Measurements from ENCODE around the gene ARFIP1. TPM values are rescaled to one million over a fixed set of nuclear protein-coding genes. Genes with fewer than 3 reads are reported as not detected.

ARFIP1 gene
- total RNA-seq, 1 experiment from 2014 or later, result 32.7 TPM

GRCh38 chr4:152784490-152785350 lies 5.0 kb downstream of the ARFIP1 start:
- H3K27me3 ChIP-seq (ENCODE audit: insufficient read depth, low read length), result no peaks in the 10 kb centered on the region
- H3K4me3 ChIP-seq (replicated peaks in 1 of 2; ENCODE audit: low read depth in 1 of 2, low read length in 2 of 2), result no peak overlapping the region
- H3K27ac ChIP-seq (ENCODE audit: low read depth, low read length), result no peak overlapping the region
- peaks cover 0 to 8% of the 10 kb centered on the region in 2 experiments; a peak in 2 of 4 replicates for H3K4me1 ChIP-seq (ENCODE audit: control insufficient read depth in 1 of 2, insufficient read depth in 2 of 2, low read length in 2 of 2)
- H3K9me2 ChIP-seq (ENCODE audit: insufficient read depth), result no peaks in the 10 kb centered on the region
- CTCF ChIA-PET, result interaction anchor here (0.6 to 1.2 kb wide), 2 partner anchors 298 to 344 kb away, joined by 3 read pairs; no protein-coding TSS in a partner anchor
- H3K9ac ChIP-seq (ENCODE audit: low read length), result no peak overlapping the region
- H4K20me1 ChIP-seq (ENCODE audit: insufficient read depth), result no peaks in the 10 kb centered on the region; the same call in 1 of the 2 replicates
- no peak overlapping the region for H3K4me2 ChIP-seq (ENCODE audit: low read length)
- H3K9me3 ChIP-seq (ENCODE audit: control insufficient read depth in 1 of 2, insufficient read depth in 1 of 2, low read depth in 1 of 2, low read length in 2 of 2), result no peaks in the 10 kb centered on the region
- no peak overlapping the region for H2AFZ ChIP-seq (ENCODE audit: low read depth, low read length, poor library complexity, severe bottlenecking)
- RAD21 ChIA-PET (ENCODE audit: low non-redundant PET in 1 of 2, low total read pairs in 2 of 2, uncharacterized antibody in 2 of 2, unreplicated experiment in 2 of 2), result no interaction called here
- POLR2A ChIA-PET, result no interaction called here
- ATAC-seq (peak; percentile 44), DNase-seq (ENCODE audit: low read depth, low spot score) (peak; percentile 45)
- H3K36me3 ChIP-seq (ENCODE audit: control insufficient read depth in 1 of 2, insufficient read depth in 2 of 2, low read length in 2 of 2), result no peaks in the 10 kb centered on the region
- BruUV-seq (replicated peaks), result no TSS peak
- peaks cover 94% of the 10 kb centered on the region for H3K79me2 ChIP-seq (ENCODE audit: insufficient read depth, low read length)
- no peak for TF ChIP-seq POLR2AphosphoS5 (IDR thresholded peaks at IDR 0.05; ENCODE audit: low read depth, low read length)
- TF ChIP-seq ZNF274 (IDR thresholded peaks at IDR 0.05; ENCODE audit: low read depth, low read length), result no peak
- TF ChIP-seq RAD21 (IDR thresholded peaks at IDR 0.05; ENCODE audit: low read depth), result peak; percentile 29; the same call in 1 of the 2 replicates
- intact Hi-C loops (cut with micrococcal nuclease), result no loop called here

- H4K20me1 ChIP-seq (ENCODE audit: insufficient read depth), result peaks cover 6% of the 10 kb centered on the region; the same call in 1 of the 2 replicates
- H3K27ac ChIP-seq (ENCODE audit: low read depth, low read length), result no peak overlapping the region
- H3K9ac ChIP-seq (ENCODE audit: low read length), result no peak overlapping the region
- H3K4me3 ChIP-seq (replicated peaks in 1 of 2; ENCODE audit: low read depth in 1 of 2, low read length in 2 of 2), result no peak overlapping the region
- DNase-seq (ENCODE audit: low read depth, low spot score), result no peak
- H3K36me3 ChIP-seq (ENCODE audit: control insufficient read depth in 1 of 2, insufficient read depth in 2 of 2, low read length in 2 of 2), result no peaks in the 10 kb centered on the region
- no TSS peak for BruUV-seq (replicated peaks)
- ATAC-seq, result no peak
- intact Hi-C loops (cut with micrococcal nuclease), result no loop called here
- TF ChIP-seq POLR2A (IDR thresholded peaks at IDR 0.05; ENCODE audit: borderline replicate concordance, extremely low read depth, insufficient read depth, insufficient read length) (no peak), TCF7L2 (IDR thresholded peaks at IDR 0.05; ENCODE audit: borderline replicate concordance, extremely low read depth, insufficient read depth, insufficient read length) (no peak), POLR2AphosphoS5 (IDR thresholded peaks at IDR 0.05; ENCODE audit: low read depth, low read length) (no peak), JUND (IDR thresholded peaks at IDR 0.05) (no peak), REST (IDR thresholded peaks at IDR 0.05; ENCODE audit: low read depth) (no peak), ELF1 (IDR thresholded peaks at IDR 0.05; ENCODE audit: borderline replicate concordance, low read depth) (no peak), SRF (IDR thresholded peaks at IDR 0.05; ENCODE audit: low read depth) (no peak), YY1 (IDR thresholded peaks at IDR 0.05; ENCODE audit: extremely low read depth, insufficient replicate concordance, low read depth, low read length) (no peak), MAX (IDR thresholded peaks at IDR 0.05) (no peak), SP1 (IDR thresholded peaks at IDR 0.05; ENCODE audit: low read depth) (no peak), EGR1 (IDR thresholded peaks at IDR 0.05; ENCODE audit: low read depth) (no peak), SIN3A (IDR thresholded peaks at IDR 0.05; ENCODE audit: low read depth) (no peak)
- H2AFZ ChIP-seq (ENCODE audit: low read depth, low read length, poor library complexity, severe bottlenecking), result no peak overlapping the region
- peaks cover 0 to 5% of the 10 kb centered on the region in 2 experiments; a peak in 2 of 4 replicates for H3K4me1 ChIP-seq (ENCODE audit: control insufficient read depth in 1 of 2, insufficient read depth in 2 of 2, low read length in 2 of 2)
- peaks cover 98% of the 10 kb centered on the region for H3K79me2 ChIP-seq (ENCODE audit: insufficient read depth, low read length)
- no peaks in the 10 kb centered on the region for H3K27me3 ChIP-seq (ENCODE audit: insufficient read depth, low read length)
- H3K4me2 ChIP-seq (ENCODE audit: low read length), result no peak overlapping the region
- ChIA-PET CTCF (no interaction called here), POLR2A (no interaction called here), RAD21 (ENCODE audit: low non-redundant PET in 1 of 2, low total read pairs in 2 of 2, uncharacterized antibody in 2 of 2, unreplicated experiment in 2 of 2) (no interaction called here)
- no peaks in the 10 kb centered on the region for H3K9me2 ChIP-seq (ENCODE audit: insufficient read depth)
- no peaks in the 10 kb centered on the region for H3K9me3 ChIP-seq (ENCODE audit: control insufficient read depth in 1 of 2, insufficient read depth in 1 of 2, low read depth in 1 of 2, low read length in 2 of 2)
These were observed 6.2 kb downstream of the ARFIP1 start for GRCh38 chr4:152785639-152786615.
